GM19438 (cell line): ENCODE measurements around the gene NF1.
"Not testable (repeated sequence)": the region's sequence is repeated elsewhere in the genome, so short reads cannot be mapped to it uniquely, and the experiment has no call there.

Source experiments
- ATAC-seq: cut with Tn5 transposase; IDR thresholded peaks from one replicate; pipeline ENCODE4 v1.9.1; 2021; ENCODE audit warnings: low read depth; ENCODE audit not compliant: unreplicated experiment

Gene NF1

DNA sequence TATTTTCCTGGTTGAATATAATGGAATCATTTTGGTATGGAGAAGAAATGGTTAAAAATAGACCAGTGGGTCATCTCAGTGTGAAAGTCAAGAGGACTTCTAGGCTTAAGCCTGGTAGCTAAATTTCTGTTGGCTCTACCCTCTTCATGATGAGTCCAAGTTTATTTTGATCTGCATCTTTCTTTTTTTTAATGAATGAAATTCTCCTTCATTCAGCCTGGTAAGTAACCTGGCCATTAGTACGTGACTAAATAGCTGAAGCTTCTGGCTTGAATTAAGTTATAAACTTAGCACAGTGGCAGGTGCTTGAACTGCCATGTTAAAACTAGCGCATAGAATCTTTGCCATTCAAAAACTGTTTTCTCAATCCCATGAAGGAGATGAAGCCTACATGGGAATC, 28.0 kb downstream of the NF1 start:
- no peak for ATAC-seq

DNA sequence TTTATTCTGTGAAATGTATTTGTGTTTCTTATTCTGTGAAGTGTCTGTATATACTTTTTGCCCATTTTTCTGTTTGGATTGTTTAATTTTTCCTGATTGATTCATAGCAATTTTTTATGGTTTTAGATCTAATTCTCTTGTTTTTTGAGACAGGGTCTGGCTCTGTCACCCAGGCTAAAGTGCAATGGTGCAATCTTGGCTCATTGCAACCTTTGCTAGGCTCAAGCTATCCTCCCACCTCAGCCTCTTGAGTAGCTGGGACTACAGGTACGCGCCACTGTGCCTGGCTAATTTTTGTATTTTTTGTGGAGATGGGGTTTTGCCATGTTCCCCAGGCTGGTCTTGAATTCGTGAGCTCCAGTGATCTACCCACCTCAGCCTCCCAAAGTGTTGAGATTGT, 31.5 kb downstream of the NF1 start:
- no peak for ATAC-seq

DNA sequence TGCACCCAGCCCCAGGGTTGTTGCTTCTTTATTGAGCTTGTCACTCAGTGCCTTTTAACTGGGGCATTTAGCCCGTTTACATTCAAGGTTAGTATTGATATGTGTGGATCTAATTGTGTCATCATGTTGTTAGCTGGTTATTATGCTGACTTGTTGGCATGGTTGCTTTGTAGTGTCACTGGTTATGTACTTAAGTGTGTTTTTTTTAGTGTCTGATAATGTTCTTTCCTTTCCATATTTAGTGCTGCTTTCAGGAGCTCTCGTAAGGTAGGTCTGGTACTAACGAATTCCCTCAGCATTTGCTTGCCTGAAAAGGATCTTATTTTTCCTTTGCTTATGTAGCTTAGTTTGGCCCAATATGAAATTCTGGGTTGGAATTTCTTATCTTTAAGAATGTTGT, 33.5 kb downstream of the NF1 start:
- no peak for ATAC-seq

DNA sequence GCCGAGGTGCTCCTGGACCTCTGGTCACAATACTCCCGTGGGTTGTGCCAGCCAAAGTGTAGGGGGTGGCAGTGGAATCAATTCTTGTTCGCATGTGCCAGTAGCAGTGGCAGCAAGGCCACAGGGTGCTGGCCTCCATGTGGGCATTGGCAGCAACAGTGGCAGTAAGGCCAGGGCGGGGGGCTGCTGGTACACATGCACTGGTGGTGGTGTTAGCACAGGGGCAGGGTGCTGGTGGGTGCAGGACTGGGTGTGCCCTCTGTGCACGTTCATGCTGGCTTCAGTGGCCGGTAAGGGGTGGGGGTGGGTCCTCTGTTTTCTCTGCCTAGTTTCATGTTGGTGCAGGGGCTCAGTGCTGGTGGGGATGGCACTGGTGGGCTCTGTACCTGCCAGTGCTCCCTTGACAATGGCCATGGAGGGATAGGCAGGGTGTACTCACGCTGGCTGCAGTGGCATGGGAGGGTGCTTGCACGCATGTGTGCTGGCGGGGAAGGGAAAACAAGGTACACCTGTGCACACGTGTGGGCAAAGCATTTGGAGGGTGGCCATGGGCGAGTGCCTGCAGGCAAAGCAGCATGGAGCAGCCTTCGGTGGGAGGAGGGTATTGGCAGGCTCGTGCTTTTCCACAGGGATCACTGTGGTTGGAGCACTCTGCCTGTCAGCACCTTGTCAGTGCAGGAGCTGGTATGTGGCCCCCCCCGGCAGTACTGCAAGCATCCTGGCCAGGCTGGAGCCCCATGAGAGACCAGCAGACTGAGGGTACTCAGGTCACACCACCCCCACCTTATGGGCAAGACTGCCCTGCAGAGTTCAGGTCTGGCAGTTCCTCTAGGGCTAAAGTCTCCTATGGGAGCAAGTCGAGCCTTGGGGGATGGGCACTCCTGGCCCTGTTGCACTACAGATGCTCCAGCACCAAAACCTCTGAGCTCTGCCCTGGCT, 35.8 kb downstream of the NF1 start:
- ATAC-seq, result no peak

DNA sequence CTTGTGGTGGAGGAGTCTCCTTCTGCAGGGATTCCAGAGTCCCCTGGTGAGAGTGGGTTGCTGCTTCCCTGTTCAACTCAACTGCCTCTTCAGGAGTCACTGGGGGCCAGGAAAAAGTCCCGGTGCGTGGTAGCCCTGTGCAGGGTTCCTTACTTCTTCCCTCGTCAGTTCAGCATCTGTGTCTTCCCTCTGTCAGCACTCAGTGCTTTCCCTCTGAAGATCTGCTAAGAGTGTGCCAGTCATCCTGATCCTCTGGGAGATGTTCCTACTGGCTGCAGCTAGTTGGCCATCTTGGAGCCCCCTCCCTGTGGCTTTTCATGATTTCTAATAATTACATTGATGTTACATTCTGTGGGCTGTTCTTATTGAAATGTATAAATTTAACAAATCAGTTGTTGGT, 36.5 kb downstream of the NF1 start:
- ATAC-seq, result no peak

DNA sequence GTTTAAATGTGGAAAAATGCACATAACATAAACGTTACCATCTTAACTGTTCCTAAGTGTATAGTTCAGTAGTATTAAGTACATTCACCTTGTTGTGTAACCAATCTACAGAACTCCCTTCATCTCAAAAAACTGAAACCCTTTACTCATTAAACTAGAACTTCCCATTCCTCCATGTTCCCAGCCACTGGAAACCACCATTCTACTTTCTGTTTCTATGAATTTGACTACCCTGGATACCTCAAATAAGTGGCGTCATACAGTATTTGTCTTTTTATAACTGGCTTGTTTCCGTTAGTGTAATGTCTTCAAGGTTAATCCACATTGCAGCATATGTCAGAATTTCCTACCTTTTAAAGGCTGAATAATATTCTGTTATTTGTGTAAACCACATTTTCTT, 38.2 kb downstream of the NF1 start:
- no peak for ATAC-seq

DNA sequence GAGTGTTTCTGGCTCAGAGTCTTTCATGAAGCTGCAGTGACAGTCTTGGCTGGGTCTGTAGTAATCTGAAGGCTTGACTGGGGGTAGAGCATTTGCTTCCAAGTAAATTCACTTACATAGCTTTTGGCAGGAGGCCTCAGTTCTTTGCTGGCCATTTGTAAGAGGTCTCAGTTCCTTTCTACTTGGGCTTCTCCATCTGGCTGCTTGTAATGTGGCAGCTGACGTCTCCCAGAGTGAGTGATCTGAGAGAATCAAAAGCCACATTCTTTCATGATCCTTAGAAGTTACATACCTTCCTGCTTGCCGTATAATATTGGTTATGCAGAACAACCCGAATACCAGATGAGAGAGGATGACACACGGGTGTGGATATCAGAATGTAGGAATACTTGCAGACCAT, 39.8 kb downstream of the NF1 start:
- no peak for ATAC-seq

DNA sequence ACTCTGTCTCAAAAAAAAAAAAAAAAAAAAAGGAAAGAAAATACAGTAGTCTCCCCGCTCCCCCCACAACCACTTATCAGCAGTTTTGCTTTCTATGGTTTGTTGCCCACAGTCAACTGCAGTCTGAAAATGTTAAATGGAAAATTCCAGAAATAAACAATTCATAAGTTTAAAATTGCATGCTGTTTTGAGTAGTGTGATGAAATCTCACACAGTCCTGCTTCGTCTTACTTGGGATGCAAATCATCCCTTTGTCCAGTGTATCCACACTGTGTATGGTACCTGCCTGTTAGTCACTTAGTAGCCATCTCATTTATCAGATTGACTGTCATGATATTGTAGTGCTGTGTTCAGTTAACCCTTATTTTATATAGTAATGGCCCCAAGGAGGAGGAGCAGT, 41.5 kb downstream of the NF1 start:
- ATAC-seq, result no peak

DNA sequence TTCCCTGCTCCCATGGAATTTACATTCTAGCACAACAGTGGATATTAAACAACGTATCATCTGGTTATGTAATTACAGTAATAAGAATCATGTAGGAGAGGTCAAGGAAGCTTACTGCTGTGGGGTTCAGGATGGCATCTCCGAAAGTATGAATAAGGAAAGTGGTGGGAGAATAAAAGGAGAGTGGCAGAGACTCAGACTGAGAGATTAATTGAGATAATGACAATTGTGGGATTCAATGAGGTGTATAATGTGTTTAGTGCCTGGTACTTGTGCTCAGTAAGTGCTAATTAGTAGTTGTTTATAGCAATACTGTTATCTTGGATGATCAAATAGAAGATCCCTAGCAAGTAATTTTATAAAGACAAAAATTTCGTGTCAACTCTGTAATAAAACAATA, 45.3 kb downstream of the NF1 start:
- no peak for ATAC-seq

DNA sequence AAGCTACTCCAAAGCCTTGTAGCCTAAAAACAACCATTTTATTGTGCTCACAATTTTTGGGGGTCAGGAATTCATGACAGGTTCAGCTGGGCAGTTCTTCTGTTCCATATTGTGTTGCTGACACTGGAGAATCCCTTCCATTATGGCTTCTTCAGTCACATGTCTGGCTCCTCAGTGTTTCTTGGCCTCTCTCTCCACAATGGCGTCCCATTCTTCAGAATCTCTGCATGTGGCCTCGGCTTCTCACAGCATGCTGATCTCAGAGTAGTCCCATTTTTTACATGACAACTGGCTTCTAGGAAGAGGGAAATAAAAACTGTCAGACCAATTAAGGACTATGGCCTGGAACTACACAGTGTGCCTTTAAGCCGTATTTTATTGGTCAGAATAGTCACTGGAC, 49.7 kb downstream of the NF1 start:
- no peak for ATAC-seq

DNA sequence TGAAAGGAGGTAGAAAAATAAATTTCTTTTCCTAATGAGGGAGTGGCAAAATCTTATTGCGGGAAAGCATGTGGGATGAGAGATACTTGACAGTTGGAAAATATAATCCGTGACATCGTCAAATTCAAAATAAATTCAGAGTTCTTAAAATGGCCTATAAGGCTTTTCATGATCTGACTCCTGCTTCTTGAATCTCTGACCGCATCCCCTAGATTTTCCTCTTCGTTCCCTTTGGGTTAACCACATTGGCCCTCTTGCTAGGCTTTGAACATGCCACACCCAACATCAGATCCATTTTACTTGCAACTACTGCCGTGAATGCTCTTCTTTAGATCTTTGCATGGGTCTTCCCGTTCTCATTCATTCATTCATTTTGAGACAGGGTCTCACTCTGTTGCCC, 50.1 kb downstream of the NF1 start:
- ATAC-seq, result no peak

DNA sequence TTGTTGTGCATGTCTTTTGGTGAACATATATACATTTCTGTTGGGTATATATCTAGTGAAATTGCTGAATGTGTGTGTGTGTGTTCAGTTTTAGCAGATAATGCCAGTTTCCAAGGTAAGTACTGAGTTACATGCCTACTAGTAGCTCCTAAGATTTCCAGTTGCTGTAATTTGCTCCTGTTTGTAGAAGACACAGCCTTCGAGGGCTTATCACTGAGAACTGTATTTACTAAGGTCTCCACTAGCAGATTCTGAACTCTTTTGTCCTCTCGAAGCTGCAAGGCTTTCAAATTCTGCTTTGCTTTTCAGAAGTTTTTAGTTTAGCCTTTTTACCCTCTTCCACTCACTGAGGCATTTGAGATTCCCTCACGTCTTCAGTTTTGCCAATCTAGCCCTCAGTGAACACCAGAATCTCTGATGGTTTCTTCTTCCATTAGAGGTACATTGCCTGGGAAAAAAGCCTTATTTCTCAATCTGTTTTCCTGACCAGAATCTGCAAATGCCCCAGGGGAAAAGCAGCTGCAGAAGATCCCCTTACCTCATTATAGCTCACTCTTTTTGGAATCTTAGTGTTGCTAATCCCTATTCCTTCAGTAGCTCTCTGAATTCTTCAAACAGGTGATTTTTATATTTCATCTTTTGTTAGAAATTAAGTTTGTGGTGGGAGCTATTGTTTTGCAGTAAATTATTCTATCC, 52.9 kb downstream of the NF1 start:
- no peak for ATAC-seq

DNA sequence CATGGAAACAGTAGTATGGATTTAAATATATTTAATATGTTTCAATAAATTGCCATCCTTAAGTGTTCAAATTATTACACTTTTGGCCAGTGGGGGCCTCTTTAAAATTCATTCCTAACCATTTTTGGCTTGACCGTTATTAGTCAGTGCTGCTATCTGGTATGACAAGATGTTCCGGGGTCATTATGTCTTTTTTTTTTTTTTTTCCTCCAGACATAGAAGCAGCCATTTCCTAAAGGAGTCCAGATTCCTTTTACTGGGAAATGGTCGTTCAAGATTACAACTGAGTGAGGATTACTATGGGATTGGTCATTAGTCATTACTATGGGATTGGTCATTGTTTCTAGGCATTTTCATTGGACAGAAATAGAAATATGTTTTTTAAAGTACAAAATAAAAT, 53.4 kb downstream of the NF1 start:
- ATAC-seq, result no peak

DNA sequence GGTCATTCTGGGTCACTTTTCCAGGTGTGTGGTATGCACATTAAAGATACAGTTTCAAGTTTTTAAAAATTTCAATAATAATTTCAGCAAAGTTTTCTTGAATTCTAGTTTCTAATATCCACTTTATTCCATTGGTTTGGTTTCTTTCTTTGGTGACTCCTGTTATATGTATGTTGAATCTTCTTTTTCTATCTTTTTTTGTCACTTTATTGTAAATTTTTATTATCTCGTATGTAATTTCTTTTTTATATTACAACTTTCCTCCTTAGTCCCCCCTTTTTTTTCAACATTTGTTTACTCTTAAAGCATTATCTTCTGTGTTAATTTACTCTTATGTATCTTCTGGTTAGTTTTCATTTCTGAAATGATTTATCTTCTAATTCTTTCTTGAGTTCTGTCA, 57.5 kb downstream of the NF1 start:
- no peak for ATAC-seq

DNA sequence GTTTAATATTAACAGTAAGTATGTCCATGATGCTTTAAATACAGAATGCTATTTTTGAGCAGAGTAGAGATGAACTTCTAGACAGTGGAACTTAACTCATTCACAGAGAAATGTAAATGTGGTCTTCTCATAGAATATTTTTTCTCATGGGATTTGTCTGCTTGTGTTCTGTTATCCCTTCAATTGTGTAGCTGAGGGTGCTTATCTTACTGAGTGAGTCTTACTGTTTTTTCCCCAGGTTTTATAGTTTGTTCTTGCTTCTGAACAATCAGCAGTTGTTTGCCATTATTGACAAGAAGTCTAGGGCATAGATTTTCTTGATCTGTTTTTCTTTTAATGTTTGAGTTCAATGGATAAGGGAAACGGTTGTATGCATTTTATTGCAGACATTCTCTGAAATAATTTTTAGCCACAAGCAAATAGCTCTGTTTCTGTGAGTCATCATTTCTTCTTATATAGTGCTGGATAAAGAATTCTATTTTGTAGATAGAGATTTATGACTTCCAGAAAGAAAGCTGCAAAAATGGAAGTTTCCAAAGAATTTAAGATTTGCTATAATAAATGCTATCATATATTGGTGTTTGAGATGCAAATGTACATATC, 60.5 kb downstream of the NF1 start:
- ATAC-seq, result no peak

DNA sequence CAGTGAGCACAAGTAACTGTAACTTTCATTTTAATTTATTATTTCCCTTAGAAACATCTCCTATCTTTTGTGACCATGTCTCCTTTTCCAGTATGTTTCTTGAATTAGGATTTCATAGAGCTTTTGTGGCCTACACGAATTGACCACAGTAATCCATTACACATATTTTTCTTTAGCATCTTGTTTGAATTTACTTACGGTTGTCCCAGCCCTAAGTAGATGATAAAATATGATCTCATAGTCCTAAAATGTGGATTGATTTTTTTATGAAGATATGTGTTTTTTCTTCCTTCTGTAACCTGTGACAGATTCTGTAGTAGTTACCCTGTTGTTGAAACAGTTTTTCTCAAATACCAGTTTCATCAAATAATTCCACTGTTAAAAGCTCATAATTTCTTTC, 61.5 kb downstream of the NF1 start:
- ATAC-seq, result no peak

DNA sequence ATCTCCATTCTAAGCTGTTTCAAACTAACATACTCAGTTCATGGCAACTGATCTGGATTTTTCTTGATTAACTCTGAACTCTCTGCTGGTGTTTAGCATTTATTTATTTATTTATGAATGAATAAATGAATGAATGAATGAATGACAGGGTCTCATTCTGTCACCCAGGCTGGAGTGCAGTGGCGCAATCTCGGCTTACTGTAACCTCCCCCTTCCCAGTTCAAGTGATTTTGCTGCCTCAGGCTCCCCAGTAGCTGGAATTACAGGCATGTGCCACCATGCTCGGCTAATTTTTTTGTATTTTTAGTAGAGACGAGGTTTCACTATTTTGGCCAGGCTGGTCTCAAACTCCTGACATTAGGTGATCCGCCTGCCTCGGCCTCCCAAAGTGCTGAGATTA, 62.1 kb downstream of the NF1 start:
- not testable (repeated sequence) for ATAC-seq

DNA sequence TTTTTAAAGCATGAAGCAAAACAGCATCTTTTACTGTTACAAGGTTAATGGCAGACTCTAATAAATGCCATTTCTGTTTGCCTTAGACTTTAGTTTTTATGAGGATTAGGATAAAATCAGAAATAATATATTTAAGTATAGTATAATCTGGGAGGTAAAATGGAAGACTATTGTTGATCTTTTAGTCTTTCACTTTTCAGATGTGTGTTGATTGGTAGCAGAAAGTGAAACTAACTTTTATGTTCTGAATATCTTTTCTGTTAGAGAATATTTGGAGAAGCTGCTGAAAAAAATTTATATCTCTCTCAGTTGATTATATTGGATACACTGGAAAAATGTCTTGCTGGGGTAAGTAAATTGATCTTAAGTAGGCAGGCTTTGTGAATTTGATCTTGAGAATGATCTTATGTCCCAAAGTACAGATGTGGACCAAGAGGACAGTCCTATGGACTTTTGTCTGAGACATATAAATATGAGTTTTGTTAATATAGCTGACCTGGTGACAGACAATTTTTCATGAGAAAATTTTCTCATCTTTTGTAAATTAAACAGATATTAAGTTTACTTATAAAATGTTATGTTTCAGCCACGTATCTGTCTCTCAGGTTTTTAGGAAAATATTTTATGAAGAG, 64.1 kb downstream of the NF1 start:
- ATAC-seq, result no peak

DNA sequence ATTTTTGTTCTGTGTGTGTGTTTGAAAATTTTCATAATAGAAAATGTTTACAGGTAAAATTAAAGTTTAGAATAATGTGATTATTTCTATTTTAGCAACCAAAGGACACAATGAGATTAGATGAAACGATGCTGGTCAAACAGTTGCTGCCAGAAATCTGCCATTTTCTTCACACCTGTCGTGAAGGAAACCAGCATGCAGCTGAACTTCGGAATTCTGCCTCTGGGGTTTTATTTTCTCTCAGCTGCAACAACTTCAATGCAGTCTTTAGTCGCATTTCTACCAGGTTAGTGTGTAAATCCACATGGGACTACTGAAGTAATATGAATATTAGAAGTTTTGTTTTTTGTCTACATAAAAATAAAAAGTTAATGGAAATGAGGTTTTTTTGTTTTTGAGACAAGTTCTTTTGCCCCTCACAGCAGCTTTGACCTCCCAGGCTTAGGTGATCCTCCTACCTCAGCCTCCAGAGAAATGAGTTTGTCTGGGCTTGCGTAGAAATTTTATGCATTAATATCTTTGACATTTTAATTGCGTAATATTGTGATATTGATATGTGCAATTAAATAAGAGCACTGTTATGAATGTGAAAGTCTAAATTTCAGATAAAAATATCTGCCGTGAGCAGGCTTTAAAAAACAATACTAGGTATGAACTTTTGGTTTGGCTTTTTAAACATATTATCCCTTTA, 68.5 kb downstream of the NF1 start:
- no peak for ATAC-seq

DNA sequence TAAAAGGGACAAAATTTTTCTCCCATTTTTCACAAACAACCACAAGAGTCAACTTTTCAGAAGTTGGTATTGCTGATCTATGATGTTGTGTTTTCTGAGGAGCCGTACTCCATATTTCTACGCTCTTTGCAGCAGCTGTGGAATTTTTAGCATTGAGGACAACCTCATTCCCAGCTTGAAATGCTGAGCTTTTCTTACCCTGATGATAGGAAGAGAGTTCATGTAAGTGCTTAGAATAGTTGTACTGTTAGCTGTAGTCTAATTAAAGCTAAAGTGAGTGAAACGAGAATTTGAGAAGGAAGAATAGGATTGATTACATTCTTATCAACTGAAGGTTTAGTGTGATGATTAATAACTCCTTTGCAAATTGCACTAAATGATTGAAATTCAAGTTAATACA, 72.3 kb downstream of the NF1 start:
- ATAC-seq, result no peak

DNA sequence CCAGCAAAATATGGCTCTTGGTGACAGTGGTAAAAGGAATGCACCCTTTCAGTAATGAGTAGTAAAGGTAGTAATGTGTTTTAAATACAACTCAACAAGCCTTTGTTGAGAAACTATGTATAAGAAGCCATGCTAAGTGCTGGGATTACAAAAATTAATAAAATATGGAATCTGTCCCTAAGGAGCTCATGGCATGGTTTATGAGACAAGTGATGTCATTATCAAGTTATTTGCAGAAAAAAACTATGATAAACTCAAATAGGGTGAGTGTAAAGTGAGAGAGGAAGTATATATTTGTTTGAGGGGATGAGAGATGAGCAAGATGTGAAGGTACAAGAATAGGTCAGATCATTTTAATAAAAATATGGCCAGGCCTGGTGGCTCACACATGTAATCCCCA, 76.9 kb downstream of the NF1 start:
- ATAC-seq, result no peak
